B cell (primary cell): Measurements from ENCODE around the gene TTLL6. TPM values are rescaled to one million over a fixed set of nuclear protein-coding genes. Genes with fewer than 3 reads are reported as not detected.

Experiments used
- ATAC-seq: fragments of 200-7000 bp; cut with Tn5 transposase; one replicate; pipeline ENCODE4 v1.10.0; 2021; ENCODE audit warnings: low read depth, mild to moderate bottlenecking, moderate number of reproducible peaks, moderate library complexity
- CTCF ChIA-PET: fragments of 350-600 bp; sonication (Branson Sonifier 250); formaldehyde crosslinking; loops from one replicate; lab custom pipeline; 2021; ENCODE audit warnings: antibody characterized with exemption, inconsistent platforms; lab: Charles Lee
- POLR2A ChIA-PET: fragments of 350-600 bp; sonication (Branson Sonifier 250); formaldehyde crosslinking; loops from one replicate; lab custom pipeline; 2021; ENCODE audit warnings: antibody characterized with exemption; lab: Charles Lee
- DNase-seq: peaks from one replicate; pipeline ENCODE4 v3.0.0; 2013
- H2AFZ ChIP-seq: 2 replicates; pipeline ENCODE4 v1.6.1; 2012; ENCODE audit warnings: mild to moderate bottlenecking, low read depth, low read length; ENCODE audit not compliant: insufficient read depth, poor library complexity, severe bottlenecking
- H3K27ac ChIP-seq, 2 donors: 1 replicate in 1 of 2; 2 replicates in 1 of 2; pipeline ENCODE4 v1.5.1; 2012 to 2013; ENCODE audit warnings: low read length in 2 of 2, mild to moderate bottlenecking in 2 of 2, moderate library complexity in 1 of 2
- H3K27me3 ChIP-seq, 4 experiments: fragments of 200-600 bp in 1 of 4; sonication (generic) in 1 of 4; replicated peaks in 1 of 4; 1 replicate in 2 of 4; 2 replicates in 2 of 4; pipeline versions ENCODE4 v1.6.1 to v1.7.0; 2013 to 2016; ENCODE audit warnings: low read length in 3 of 4, mild to moderate bottlenecking in 2 of 4, mixed read lengths in 1 of 4, moderate library complexity in 1 of 4; ENCODE audit not compliant: insufficient read depth in 4 of 4, control insufficient read depth in 3 of 4; ENCODE audit errors: control extremely low read depth in 1 of 4
- H3K36me3 ChIP-seq, 2 experiments: replicated peaks in 1 of 2; 1 replicate in 1 of 2; 2 replicates in 1 of 2; pipeline versions ENCODE4 v1.6.1 to v1.7.1; 2013; ENCODE audit warnings: low read length in 1 of 2; ENCODE audit not compliant: insufficient read depth in 2 of 2, control insufficient read depth in 1 of 2; ENCODE audit errors: control extremely low read depth in 1 of 2, extremely low read depth in 1 of 2
- H3K4me1 ChIP-seq, 2 donors: fragments of 200-600 bp in 1 of 2; sonication (generic) in 1 of 2; 1 replicate in 1 of 2; 2 replicates in 1 of 2; pipeline versions ENCODE4 v1.5.1 to v1.6.1; 2013 to 2017; ENCODE audit warnings: low read length in 2 of 2; ENCODE audit not compliant: control insufficient read depth in 2 of 2, insufficient read depth in 2 of 2
- H3K4me2 ChIP-seq: replicated peaks from 2 replicates; pipeline ENCODE3; 2012; ENCODE audit warnings: mild to moderate bottlenecking, low read depth, low read length; ENCODE audit not compliant: poor library complexity, severe bottlenecking
- H3K4me3 ChIP-seq, 5 experiments: fragments of 200-600 bp in 1 of 5; sonication (generic) in 1 of 5; 1 replicate in 3 of 5; 2 replicates in 2 of 5; pipeline versions ENCODE4 v1.5.1 to v1.7.0; 2011 to 2016; ENCODE audit warnings: low read length in 4 of 5, mild to moderate bottlenecking in 4 of 5, low read depth in 2 of 5, control low read depth in 1 of 5, moderate library complexity in 1 of 5; ENCODE audit not compliant: insufficient read depth in 1 of 5; ENCODE audit errors: control extremely low read depth in 1 of 5, extremely low read depth in 1 of 5
- H3K79me2 ChIP-seq: fragments of 200-600 bp; sonication (generic); one replicate; pipeline ENCODE4 v1.6.0; 2016; ENCODE audit warnings: low read length; ENCODE audit not compliant: control insufficient read depth, insufficient read depth
- H3K9ac ChIP-seq: fragments of 200-600 bp; sonication (generic); 2 replicates; pipeline ENCODE4 v1.6.1; 2017; ENCODE audit warnings: mild to moderate bottlenecking, low read length, moderate library complexity
- H3K9me3 ChIP-seq, 3 donors: one replicate each; pipeline versions ENCODE4 v1.6.1 to v1.7.1; 2013; ENCODE audit warnings: low read length in 2 of 3; ENCODE audit not compliant: control insufficient read depth in 2 of 3, insufficient read depth in 1 of 3; ENCODE audit errors: control extremely low read depth in 1 of 3
- H4K20me1 ChIP-seq: 2 replicates; pipeline ENCODE4 v1.6.0; 2012; ENCODE audit warnings: mild to moderate bottlenecking, low read length; ENCODE audit not compliant: insufficient read depth, control insufficient read depth, poor library complexity, severe bottlenecking
- H3K27ac Mint-ChIP-seq: one replicate; pipeline ENCODE4 v1.8.0; 2021; ENCODE audit warnings: mixed read lengths
- H3K27me3 Mint-ChIP-seq: one replicate; pipeline ENCODE4 v1.8.0; 2021; ENCODE audit warnings: mixed read lengths
- H3K4me1 Mint-ChIP-seq: one replicate; pipeline ENCODE4 v1.8.0; 2021; ENCODE audit warnings: mixed read lengths
- H3K4me3 Mint-ChIP-seq: one replicate; pipeline ENCODE4 v1.8.0; 2021; ENCODE audit warnings: mixed read lengths
- H3K9me3 Mint-ChIP-seq: one replicate; pipeline ENCODE4 v1.8.0; 2022; ENCODE audit warnings: mixed read lengths; ENCODE audit not compliant: insufficient read depth
- CTCF ChIP-seq: fragments of 200-600 bp; IDR thresholded peaks from one replicate; pipeline ENCODE4 v1.8.0; 2022; ENCODE audit warnings: antibody characterized with exemption, mild to moderate bottlenecking
- EZH2 ChIP-seq: IDR thresholded peaks from 2 replicates; pipeline ENCODE4 v1.6.1; 2012; ENCODE audit warnings: borderline replicate concordance, low read depth, mild to moderate bottlenecking, moderate library complexity, low read length; ENCODE audit not compliant: insufficient read depth, poor library complexity, severe bottlenecking
- intact Hi-C: fragments of 100-400 bp; cut with micrococcal nuclease; formaldehyde crosslinking; loops from one replicate; pipeline ENCODE4 v1.10.0; 2022
- polyA plus RNA-seq: library from polyadenylated mRNA; depleted of rRNA; stranded (reverse); fragments of >200 nt; gene quantifications from 2 replicates; pipeline ENCODE4 v1.2.3, GENCODE V29; 2012
- total RNA-seq, 2 donors: library from RNA; stranded (reverse); fragments of 120-200 nt in 1 of 2; gene quantifications; 1 replicate in 1 of 2; 2 replicates in 1 of 2; pipeline versions ENCODE4 v1.2.3 to v1.2.4, GENCODE V29; 2013 to 2022

The TTLL6 gene
- total and polyA plus RNA-seq, 2 donors (not counting 1 experiment from before 2014, with no cell fraction given), result not detected

GRCh38 chr17:48779421-48779820 lies 37.6 kb downstream of the TTLL6 start:
- ATAC-seq (no peak), DNase-seq (no peak)
- Histone ChIP-seq H3K9me3 (no peaks in the 10 kb centered on the region), H3K4me3 (no peak overlapping the region), H3K9ac (no peak overlapping the region), H3K4me2 (no peak overlapping the region), H3K79me2 (no peaks in the 10 kb centered on the region), H2AFZ (no peak overlapping the region), H3K36me3 (no peaks in the 10 kb centered on the region), H4K20me1 (no peaks in the 10 kb centered on the region), H3K27ac (no peak overlapping the region), H3K4me1 (no peaks in the 10 kb centered on the region), H3K27me3 (peaks cover 0 to 3% (median 0%) of the 10 kb centered on the region in 4 experiments)
- intact Hi-C loops, result no loop called here
- ChIA-PET CTCF (interaction anchor here (0.6 to 1.0 kb wide), 2 partner anchors 25 to 50 kb away, joined by 3 read pairs; no protein-coding TSS in a partner anchor), POLR2A (no interaction called here)
- Mint-ChIP-seq H3K27me3 (peaks cover 22% of the 10 kb centered on the region), H3K4me1 (no peaks in the 10 kb centered on the region), H3K4me3 (no peak overlapping the region), H3K9me3 (peaks cover 3% of the 10 kb centered on the region), H3K27ac (no peak overlapping the region)
- no peak for TF ChIP-seq CTCF
- no peak for TF ChIP-seq EZH2

GRCh38 chr17:48776602-48777001 lies 40.4 kb downstream of the TTLL6 start:
- no peaks in the 10 kb centered on the region for H4K20me1 ChIP-seq
- no peaks in the 10 kb centered on the region for H3K36me3 ChIP-seq
- ChIA-PET CTCF (no interaction called here), POLR2A (no interaction called here)
- no peak overlapping the region for H2AFZ ChIP-seq
- Mint-ChIP-seq H3K4me1 (no peaks in the 10 kb centered on the region), H3K9me3 (peaks cover 3% of the 10 kb centered on the region), H3K4me3 (no peak overlapping the region), H3K27ac (no peak overlapping the region), H3K27me3 (peaks cover 24% of the 10 kb centered on the region)
- no peak overlapping the region for H3K27ac ChIP-seq
- no peaks in the 10 kb centered on the region for H3K4me1 ChIP-seq
- H3K79me2 ChIP-seq, result no peaks in the 10 kb centered on the region
- peaks cover 0 to 3% (median 0%) of the 10 kb centered on the region in 4 experiments for H3K27me3 ChIP-seq
- no peak overlapping the region for H3K4me2 ChIP-seq
- no peak overlapping the region for H3K9ac ChIP-seq
- no peaks in the 10 kb centered on the region for H3K9me3 ChIP-seq
- no peak overlapping the region for H3K4me3 ChIP-seq
- DNase-seq (no peak), ATAC-seq (no peak)
- intact Hi-C loops, result no loop called here
- TF ChIP-seq EZH2 (no peak), CTCF (no peak)
